ENCODE data around the gene TFF2. TPM values are rescaled to one million over a fixed set of nuclear protein-coding genes. Genes with fewer than 3 reads are reported as not detected.
A peak's percentile ranks its signal among the peaks of the same experiment; 100 is the strongest.

TFF2 gene
- total RNA-seq, 4 donors from 2014 or later: not detected

DNA sequence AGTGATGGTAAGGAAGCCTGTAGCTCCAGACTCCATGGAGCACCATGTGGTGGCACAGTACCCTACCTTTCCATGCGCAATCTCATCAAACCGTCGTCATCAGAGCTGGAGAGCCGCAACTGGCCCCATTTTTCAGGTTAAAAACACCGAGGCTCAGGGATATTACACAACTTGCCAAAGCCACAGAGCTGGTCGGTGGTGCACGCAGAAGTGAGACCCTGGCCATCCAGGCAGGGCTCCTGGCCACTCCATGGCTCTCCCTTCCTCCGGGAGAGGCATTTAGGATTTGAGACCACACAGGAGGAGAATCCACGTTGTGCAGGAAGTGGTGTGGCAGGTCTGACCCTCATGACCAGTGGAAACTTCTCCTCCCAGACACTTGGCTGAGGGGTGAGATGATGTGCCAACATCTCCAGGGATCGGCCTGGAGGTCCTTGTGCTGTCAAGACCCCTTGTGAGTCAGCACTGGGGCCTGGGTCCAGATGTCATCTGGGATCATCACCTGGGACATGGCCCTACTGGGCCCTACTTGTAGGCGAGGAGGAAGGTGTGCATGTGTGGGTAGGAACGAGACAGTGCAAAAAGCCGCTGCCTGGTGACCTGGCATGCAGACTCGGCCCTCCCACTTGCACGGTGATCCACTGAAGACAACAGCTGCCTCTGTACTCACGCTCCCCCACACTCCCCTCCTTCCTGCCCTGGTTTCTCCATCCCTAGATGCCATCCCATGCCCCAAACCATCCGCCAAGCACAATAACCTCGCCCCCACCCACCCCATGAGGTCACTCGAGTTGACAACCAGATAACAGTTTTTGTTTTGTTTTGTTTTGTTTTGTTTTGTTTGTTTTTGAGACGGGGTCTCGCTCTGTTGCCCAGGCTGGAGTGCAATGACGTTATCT, 46.0 kb downstream of the TFF2 start:
- Histone ChIP-seq H3K27me3 (peaks cover 0 to 21% (median 9%) of the 10 kb centered on the region in 3 donors), H3K36me3 (no peaks in the 10 kb centered on the region), H3K4me3 (no peak overlapping the region), H3K27ac (no peak overlapping the region), H3K4me1 (peaks cover 2 to 8% of the 10 kb centered on the region in 2 donors), H3K9me3 (no peaks in the 10 kb centered on the region)
- in situ Hi-C loops (cut with MboI; ENCODE audit: low sequenced_read_pairs in 4 of 4): loop anchor here in 1 of 4 donors (25.0 kb wide), 1 partner anchor 507 kb away; no protein-coding TSS in a partner anchor
- ATAC-seq (no peak), DNase-seq (no peak)
- TF ChIP-seq, protein P1, sequence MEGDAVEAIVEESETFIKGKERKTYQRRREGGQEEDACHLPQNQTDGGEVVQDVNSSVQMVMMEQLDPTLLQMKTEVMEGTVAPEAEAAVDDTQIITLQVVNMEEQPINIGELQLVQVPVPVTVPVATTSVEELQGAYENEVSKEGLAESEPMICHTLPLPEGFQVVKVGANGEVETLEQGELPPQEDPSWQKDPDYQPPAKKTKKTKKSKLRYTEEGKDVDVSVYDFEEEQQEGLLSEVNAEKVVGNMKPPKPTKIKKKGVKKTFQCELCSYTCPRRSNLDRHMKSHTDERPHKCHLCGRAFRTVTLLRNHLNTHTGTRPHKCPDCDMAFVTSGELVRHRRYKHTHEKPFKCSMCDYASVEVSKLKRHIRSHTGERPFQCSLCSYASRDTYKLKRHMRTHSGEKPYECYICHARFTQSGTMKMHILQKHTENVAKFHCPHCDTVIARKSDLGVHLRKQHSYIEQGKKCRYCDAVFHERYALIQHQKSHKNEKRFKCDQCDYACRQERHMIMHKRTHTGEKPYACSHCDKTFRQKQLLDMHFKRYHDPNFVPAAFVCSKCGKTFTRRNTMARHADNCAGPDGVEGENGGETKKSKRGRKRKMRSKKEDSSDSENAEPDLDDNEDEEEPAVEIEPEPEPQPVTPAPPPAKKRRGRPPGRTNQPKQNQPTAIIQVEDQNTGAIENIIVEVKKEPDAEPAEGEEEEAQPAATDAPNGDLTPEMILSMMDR (IDR thresholded peaks at IDR 0.05 in 4 of 5, conservative IDR thresholded peaks at IDR 0.05 in 1 of 5): no peak
- TF ChIP-seq POLR2A (IDR thresholded peaks at IDR 0.05): no peak
- intact Hi-C loops (cut with DNase I; ENCODE audit: low total_unique reads): no loop called here

DNA sequence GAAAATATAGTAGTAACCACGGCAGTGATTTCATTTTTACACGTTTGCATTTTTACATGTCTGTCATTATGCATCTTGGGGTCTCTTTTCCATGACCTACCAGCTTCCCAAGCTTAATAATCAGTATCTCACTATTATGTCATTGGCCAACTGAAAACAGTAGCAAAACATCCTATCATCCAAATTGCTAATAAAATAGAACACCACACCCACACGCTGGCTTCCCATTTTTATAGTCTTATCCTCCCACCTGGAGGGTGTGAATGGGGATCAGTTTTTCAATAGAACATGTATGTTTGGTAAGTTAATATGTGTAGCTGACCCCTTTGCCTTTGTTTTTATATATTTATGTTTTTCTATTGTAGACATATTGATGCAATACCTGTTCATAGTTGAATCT, 47.4 kb downstream of the TFF2 start:
- no peaks in the 10 kb centered on the region for H3K9me3 ChIP-seq
- H3K36me3 ChIP-seq: no peaks in the 10 kb centered on the region
- ATAC-seq (no peak), DNase-seq (no peak)
- TF ChIP-seq, protein P1 (IDR thresholded peaks at IDR 0.05 in 4 of 5, conservative IDR thresholded peaks at IDR 0.05 in 1 of 5): no peak
- no peak for TF ChIP-seq POLR2A (IDR thresholded peaks at IDR 0.05)
- peaks cover 0 to 8% of the 10 kb centered on the region in 2 donors for H3K4me1 ChIP-seq
- in situ Hi-C loops (cut with MboI; ENCODE audit: low sequenced_read_pairs in 4 of 4) (loop anchor here in 1 of 4 donors (25.0 kb wide), 1 partner anchor 509 kb away; no protein-coding TSS in a partner anchor), intact Hi-C loops (cut with DNase I; ENCODE audit: low total_unique reads) (no loop called here)
- no peak overlapping the region for H3K4me3 ChIP-seq
- H3K27me3 ChIP-seq: peaks cover 0 to 16% (median 3%) of the 10 kb centered on the region in 3 donors
- H3K27ac ChIP-seq: peak overlapping the region in 1 of 4 donors; percentile 74

- intact Hi-C loops (cut with DNase I; ENCODE audit: low total_unique reads) (no loop called here), in situ Hi-C loops (cut with MboI; ENCODE audit: low sequenced_read_pairs in 4 of 4) (loop anchor here in 1 of 4 donors (25.0 kb wide), 1 partner anchor 510 kb away; no protein-coding TSS in a partner anchor)
- no peak overlapping the region for H3K4me3 ChIP-seq
- DNase-seq (no peak), ATAC-seq (no peak)
- H3K36me3 ChIP-seq: no peaks in the 10 kb centered on the region
- peaks cover 0 to 8% of the 10 kb centered on the region in 2 donors for H3K4me1 ChIP-seq
- no peaks in the 10 kb centered on the region for H3K9me3 ChIP-seq
- peaks cover 0 to 10% (median 0%) of the 10 kb centered on the region in 3 donors for H3K27me3 ChIP-seq
- TF ChIP-seq, protein P1 (IDR thresholded peaks at IDR 0.05 in 4 of 5, conservative IDR thresholded peaks at IDR 0.05 in 1 of 5): no peak
- no peak for TF ChIP-seq POLR2A (IDR thresholded peaks at IDR 0.05)
- peak overlapping the region; percentile 59 to 74 (median 70) for H3K27ac ChIP-seq
Measured at GRCh38 chr21:42302794-42303193, 48.0 kb downstream of the TFF2 start.

DNA sequence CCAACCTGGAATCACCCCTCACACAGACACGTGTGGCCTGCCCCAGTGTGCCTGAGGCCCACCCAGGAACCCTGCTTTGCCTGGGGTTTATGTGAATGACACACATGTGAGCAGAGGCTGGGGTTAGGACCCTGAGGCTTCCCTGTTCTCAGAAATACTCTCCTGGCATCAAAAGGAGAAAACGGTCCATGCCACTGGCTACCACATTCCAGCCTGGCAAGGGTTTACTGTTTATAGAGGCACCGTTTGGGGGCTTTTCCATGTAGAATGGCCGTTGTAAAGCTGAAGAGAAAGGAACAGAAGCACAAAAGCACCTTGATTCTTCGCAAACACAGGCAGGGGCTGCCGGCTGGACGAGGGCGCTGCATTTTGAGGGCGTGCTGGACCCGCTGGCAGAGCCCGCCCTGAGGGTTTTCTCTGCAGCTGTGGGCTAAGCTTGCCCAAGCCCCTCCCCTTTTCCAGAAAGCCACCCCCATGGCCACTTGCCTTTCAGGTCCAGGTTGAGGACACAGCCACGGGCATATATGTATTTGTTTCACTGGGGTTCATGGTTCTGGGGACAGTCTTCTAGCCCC, 48.6 kb downstream of the TFF2 start:
- Histone ChIP-seq H3K27ac (peak overlapping the region; percentile 59 to 74 (median 70)), H3K36me3 (peaks cover 0 to 3% of the 10 kb centered on the region in 2 donors), H3K4me3 (no peak overlapping the region), H3K9me3 (no peaks in the 10 kb centered on the region), H3K27me3 (peaks cover 0 to 3% (median 0%) of the 10 kb centered on the region in 3 donors), H3K4me1 (peaks cover 0 to 8% of the 10 kb centered on the region in 2 donors)
- DNase-seq: peak in 1 of 2 donors; percentile 10
- no peak for ATAC-seq
- intact Hi-C loops (cut with DNase I; ENCODE audit: low total_unique reads) (no loop called here), in situ Hi-C loops (cut with MboI; ENCODE audit: low sequenced_read_pairs in 4 of 4) (loop anchor here in 1 of 4 donors (25.0 kb wide), 1 partner anchor 510 kb away; no protein-coding TSS in a partner anchor)
- no peak for TF ChIP-seq POLR2A (IDR thresholded peaks at IDR 0.05)
- TF ChIP-seq, protein P1 (IDR thresholded peaks at IDR 0.05 in 4 of 5, conservative IDR thresholded peaks at IDR 0.05 in 1 of 5): no peak

All from gastrocnemius medialis (tissue), 4 donors.